ENCODE measurements around the gene TAGLN. TPM values are rescaled to one million over a fixed set of nuclear protein-coding genes. Genes with fewer than 3 reads are reported as not detected.

Gene TAGLN
- total RNA-seq, 2 experiments from 2014 or later: 2.0 to 2.5 TPM

DNA sequence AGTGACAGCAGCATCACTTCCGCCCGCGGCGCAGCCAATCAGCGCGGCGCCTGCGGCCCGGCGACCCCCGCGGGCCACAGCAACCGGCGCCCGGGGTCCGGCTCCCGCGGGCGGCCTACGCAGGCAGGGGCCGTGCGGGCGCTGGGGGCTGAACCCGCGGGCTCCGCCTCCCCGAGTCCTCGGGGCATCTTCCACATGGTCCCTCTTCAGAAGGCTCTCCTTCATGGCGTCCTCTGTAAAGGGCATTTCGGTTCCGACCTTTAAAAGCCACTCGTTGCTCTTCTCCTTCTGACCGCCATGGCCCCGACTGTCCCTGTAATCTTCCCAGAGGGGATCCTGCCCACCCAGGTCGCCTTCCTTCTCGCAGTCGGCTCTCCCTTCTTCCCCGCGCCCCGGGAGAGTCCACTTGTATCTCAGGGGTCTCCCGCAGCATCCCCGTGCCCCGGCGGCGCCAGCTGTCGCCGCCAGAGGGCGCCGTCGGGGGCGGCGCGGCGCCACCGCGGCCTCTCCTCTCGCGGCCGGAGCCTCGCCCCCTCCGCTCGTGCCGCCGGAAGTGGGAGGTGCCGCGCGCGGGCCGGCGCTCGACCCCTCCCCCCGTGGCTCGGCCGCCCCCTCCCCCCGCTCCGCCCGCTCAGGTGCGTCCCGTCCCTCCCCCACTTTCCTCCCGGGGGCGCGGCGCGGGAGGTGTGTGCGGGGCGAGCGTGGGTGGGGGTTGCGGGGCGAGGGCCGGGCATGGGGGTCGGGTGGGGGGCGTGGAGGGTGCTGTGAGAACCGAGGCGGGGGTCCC, 33.1 kb downstream of the TAGLN start, which contains the start of gene RNF214:
RNF214 (plus strand) TSS at position 580 of the 787 bp plus-strand sequence. CDS start 1,602 bp downstream, outside the sequence.
- peaks cover 34% of the 10 kb centered on the region for H3K4me1 Mint-ChIP-seq (ENCODE audit: low read depth)
- CTCF ChIA-PET: interaction anchor here (0.8 to 11.6 kb wide), 7 partner anchors 13 to 481 kb away, joined by 4 to 125 read pairs (median 4); partner anchors contain the start of genes CEP164 and SIDT2

DNA sequence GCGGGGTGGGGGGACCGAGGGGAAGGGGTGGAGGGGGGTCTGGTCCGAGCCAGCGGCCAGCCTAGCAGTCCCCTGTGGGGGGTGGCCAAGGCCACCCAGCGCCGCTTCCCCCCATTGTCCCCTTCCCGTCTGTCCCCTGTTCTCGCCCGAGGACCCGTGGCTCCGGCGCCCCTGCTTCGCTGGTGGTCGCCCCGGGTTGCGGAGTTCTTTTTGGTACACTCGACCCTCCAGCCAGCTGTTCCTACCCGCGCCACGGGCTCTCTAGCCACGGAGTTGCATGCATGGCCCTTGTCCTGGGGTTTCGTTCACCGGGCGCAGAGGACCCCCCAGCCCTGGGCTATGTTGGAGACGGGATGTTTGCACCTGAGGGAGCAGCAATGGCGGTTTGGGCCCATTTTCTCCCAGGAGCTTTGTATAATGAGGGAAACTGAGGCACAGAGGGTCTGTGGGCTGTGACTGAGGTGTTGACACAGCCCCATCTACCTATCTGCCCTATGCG, 33.8 kb downstream of the TAGLN start:
- POLR2A ChIA-PET: interaction anchor here (1.2 kb wide), 1 partner anchor 22 kb away, joined by 3 read pairs; no protein-coding TSS in a partner anchor
- TF ChIP-seq, protein P1, sequence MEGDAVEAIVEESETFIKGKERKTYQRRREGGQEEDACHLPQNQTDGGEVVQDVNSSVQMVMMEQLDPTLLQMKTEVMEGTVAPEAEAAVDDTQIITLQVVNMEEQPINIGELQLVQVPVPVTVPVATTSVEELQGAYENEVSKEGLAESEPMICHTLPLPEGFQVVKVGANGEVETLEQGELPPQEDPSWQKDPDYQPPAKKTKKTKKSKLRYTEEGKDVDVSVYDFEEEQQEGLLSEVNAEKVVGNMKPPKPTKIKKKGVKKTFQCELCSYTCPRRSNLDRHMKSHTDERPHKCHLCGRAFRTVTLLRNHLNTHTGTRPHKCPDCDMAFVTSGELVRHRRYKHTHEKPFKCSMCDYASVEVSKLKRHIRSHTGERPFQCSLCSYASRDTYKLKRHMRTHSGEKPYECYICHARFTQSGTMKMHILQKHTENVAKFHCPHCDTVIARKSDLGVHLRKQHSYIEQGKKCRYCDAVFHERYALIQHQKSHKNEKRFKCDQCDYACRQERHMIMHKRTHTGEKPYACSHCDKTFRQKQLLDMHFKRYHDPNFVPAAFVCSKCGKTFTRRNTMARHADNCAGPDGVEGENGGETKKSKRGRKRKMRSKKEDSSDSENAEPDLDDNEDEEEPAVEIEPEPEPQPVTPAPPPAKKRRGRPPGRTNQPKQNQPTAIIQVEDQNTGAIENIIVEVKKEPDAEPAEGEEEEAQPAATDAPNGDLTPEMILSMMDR (IDR thresholded peaks at IDR 0.05): no peak

More for the DNA sequence above, 33.1 kb downstream of the TAGLN start, which contains the start of gene RNF214:
- TF ChIP-seq, protein P1 (IDR thresholded peaks at IDR 0.05): peak; percentile 93
- Mint-ChIP-seq H3K36me3 (ENCODE audit: low read depth) (peaks cover 25% of the 10 kb centered on the region), H3K27me3 (no peaks in the 10 kb centered on the region), H3K4me3 (peak within 1 kb of the TSS; percentile 94), H3K9me3 (no peaks in the 10 kb centered on the region), H3K27ac (peak within 1 kb of the TSS; percentile 98)
- POLR2A ChIA-PET: interaction anchor here (1.2 to 4.0 kb wide), 4 partner anchors 21 to 769 kb away, joined by 3 to 29 read pairs (median 10); partner anchors contain the start of genes PAFAH1B2 and SIDT2
- ATAC-seq: peak; percentile 73
- intact Hi-C loops (cut with micrococcal nuclease): loop anchor here (5.0 kb wide), 2 partner anchors 35 to 55 kb away; partner anchors contain the start of gene SIDT2
- peak; percentile 71 for DNase-seq

DNA sequence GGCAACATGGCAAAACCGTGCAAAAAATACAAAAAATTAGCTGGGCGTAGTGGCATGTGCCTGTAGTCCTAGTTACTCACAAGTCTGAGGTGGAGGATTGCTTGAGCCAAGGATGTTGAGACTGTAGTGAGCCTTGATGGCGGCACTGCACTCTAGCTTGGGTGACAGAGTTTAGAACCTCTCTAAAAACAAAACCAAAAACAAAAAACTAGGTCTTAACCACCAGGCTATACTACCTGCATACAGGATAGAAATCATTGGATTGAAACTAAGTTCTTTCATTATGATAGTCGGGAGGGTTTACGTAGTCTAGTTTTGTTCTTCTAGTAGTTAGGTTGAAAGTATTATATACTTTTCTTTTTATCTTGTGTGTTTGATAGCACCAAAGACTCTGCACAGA, 39.1 kb downstream of the TAGLN start:
- no peaks in the 10 kb centered on the region for H3K9me3 Mint-ChIP-seq
- DNase-seq (no peak), ATAC-seq (no peak)
- peaks cover 9% of the 10 kb centered on the region for H3K36me3 Mint-ChIP-seq (ENCODE audit: low read depth)
- H3K4me3 Mint-ChIP-seq: no peak overlapping the region
- intact Hi-C loops (cut with micrococcal nuclease): no loop called here
- peaks cover 12% of the 10 kb centered on the region for H3K4me1 Mint-ChIP-seq (ENCODE audit: low read depth)
- POLR2A ChIA-PET: no interaction called here
- H3K27me3 Mint-ChIP-seq: no peaks in the 10 kb centered on the region
- TF ChIP-seq, protein P1 (IDR thresholded peaks at IDR 0.05): no peak
- H3K27ac Mint-ChIP-seq: no peak overlapping the region
- CTCF ChIA-PET: no interaction called here

More for the DNA sequence above, 33.8 kb downstream of the TAGLN start:
- Mint-ChIP-seq H3K9me3 (no peaks in the 10 kb centered on the region), H3K4me3 (peak overlapping the region; percentile 82), H3K36me3 (ENCODE audit: low read depth) (peaks cover 21% of the 10 kb centered on the region), H3K27me3 (no peaks in the 10 kb centered on the region), H3K27ac (peak overlapping the region; percentile 83), H3K4me1 (ENCODE audit: low read depth) (peaks cover 34% of the 10 kb centered on the region)
- intact Hi-C loops (cut with micrococcal nuclease): loop anchor here (5.0 kb wide), 2 partner anchors 34 to 56 kb away; partner anchors contain the start of gene SIDT2
- CTCF ChIA-PET: interaction anchor here (0.8 to 11.6 kb wide), 2 partner anchors 12 to 53 kb away, joined by 5 to 125 read pairs; partner anchors contain the start of gene SIDT2
- peak; percentile 24 for DNase-seq
- ATAC-seq: no peak

DNA sequence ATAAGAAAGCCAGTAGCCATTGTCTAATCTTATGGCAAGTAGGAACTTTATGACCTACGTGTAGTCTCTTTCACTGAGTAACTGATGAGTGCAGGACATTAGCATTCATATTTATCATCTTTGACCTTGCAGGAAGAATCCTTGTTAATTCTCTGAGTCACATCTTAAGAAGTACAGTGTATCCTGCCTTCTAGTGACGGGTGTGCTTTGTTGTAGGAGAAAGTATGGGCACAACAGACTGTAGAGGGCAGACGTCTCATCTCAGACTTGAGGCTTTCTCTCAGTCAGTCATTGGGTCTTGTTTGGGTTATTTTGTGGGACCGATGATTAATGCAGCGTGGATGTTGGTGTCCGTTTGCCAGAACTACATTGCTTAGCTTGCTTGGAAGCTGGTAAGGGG, 40.1 kb downstream of the TAGLN start:
- ChIA-PET CTCF (no interaction called here), POLR2A (no interaction called here)
- H3K4me3 Mint-ChIP-seq: no peak overlapping the region
- DNase-seq: no peak
- H3K9me3 Mint-ChIP-seq: no peaks in the 10 kb centered on the region
- TF ChIP-seq, protein P1 (IDR thresholded peaks at IDR 0.05): no peak
- H3K27ac Mint-ChIP-seq: no peak overlapping the region
- H3K27me3 Mint-ChIP-seq: no peaks in the 10 kb centered on the region
- intact Hi-C loops (cut with micrococcal nuclease): no loop called here
- no peak for ATAC-seq
- H3K36me3 Mint-ChIP-seq (ENCODE audit: low read depth): peaks cover 11% of the 10 kb centered on the region
- peaks cover 2% of the 10 kb centered on the region for H3K4me1 Mint-ChIP-seq (ENCODE audit: low read depth)

Data from activated CD8-positive, alpha-beta T cell treated with anti-CD3 and anti-CD28 coated beads for 36 hours (primary cell).